Stimulated activated CD8-positive, alpha-beta memory T cell treated with anti-CD3 and anti-CD28 coated beads, Interleukin-2, amount 100 ng/mL, for 1 hour (primary cell): ENCODE results near the gene ZFR2.
"Not testable (repeated sequence)": the region's sequence is repeated elsewhere in the genome, so short reads cannot be mapped to it uniquely, and the experiment has no call there.

Experiments used
- DNase-seq, 2 donors: peaks; one replicate each; pipeline ENCODE4 v3.0.0-alpha.2; 2020; ENCODE audit warnings: low read depth in 2 of 2

ZFR2 gene

DNA sequence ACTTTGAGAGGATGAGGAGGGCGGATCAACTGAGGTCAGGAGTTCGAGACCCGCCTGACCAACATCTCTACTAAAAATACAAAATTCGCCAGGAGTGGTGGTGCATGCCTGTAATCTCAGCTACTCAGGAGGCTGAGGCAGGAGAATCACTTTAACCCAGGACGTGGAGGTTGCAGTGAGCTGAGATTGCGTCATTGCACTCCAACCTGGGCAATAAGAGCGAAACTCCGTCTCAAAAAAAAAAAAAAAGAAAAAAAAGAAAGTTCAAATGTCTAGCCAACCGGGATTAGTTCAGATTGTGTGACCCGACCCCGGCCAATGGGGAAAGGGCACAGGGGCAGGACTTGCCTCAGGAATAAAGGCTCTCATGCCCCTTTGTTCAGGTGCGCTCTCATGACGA is 5.9 kb upstream of the ZFR2 start:
- DNase-seq = not testable (repeated sequence)

GRCh38 chr19:3873151-3873550 is 4.3 kb upstream of the ZFR2 start:
- no peak for DNase-seq

- no peak for DNase-seq
These were observed 668 bp downstream of the ZFR2 start for GRCh38 chr19:3867971-3868769.

DNA sequence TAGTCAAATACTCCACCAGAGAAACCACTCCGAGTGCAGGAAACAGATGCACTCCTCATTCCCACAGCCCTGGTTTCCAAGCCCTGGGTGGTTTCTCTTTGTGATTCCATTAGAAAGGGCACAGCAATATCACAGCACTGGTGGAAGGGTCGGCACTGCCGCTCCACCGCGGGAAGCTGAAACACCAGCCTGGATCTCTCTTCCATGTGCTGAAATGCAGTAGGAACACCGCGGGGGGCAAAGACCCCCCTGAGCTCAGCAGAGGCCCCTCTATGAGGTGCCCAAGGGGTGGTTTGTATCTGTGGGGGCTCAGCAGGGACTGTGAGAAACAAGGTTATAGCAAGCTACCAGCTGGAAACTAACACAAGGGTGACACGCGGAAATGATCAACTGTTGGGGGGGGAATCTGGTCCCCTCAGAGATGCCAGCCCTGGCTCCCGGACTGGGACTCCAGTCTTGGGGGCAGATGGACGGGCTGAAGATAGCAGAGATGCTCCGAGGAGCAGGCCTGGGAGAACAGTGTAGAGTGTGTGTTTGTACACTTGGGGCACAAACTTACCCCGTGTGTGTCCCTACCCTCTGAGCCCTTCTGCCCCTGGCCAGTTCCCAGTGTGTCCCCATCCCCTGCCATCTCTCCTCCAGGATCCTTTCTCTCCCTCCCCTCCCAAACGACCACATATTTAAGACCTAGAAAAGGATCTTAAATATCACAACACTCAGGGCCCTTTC is 1.8 kb downstream of the ZFR2 start:
- no peak for DNase-seq

- DNase-seq = no peak
These were observed 5.2 kb downstream of the ZFR2 start for GRCh38 chr19:3863648-3864047.

DNA sequence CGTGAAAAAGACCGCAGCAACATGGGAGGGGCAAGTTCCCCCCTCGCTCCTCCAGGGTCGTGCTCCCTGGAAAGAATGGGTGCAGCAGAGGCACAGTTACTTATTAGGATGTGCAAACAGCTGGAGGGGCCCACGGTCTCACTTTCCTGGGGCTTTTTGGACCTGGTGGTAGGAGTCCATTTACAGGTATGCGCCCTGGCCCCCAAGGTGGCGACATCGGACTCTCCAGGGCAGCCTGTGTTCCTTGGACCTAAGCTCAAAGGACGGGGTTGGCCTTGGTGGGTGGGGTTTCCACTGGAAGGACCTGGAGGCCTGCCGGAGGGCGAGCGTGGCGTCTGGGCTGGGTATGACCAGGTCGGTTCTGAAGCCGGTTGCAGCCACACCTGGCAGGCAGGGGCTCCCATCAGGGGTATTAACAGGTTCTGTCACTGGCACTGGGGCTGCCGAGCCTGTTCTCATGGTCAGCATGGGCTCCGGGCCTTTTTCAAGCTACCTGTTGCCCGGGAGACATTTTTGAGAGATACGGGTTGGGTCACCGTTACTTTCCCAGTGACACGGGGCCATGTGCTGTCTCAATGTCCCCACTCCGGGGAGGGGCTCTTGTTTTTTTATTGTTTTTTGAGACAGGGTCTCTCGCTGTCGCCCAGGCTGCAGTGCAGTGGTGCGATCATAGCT is 5.9 kb downstream of the ZFR2 start:
- no peak for DNase-seq

GRCh38 chr19:3860499-3860898 is 8.3 kb downstream of the ZFR2 start:
- no peak for DNase-seq

- no peak for DNase-seq
These were observed 11.3 kb downstream of the ZFR2 start for GRCh38 chr19:3857449-3858003.

DNA sequence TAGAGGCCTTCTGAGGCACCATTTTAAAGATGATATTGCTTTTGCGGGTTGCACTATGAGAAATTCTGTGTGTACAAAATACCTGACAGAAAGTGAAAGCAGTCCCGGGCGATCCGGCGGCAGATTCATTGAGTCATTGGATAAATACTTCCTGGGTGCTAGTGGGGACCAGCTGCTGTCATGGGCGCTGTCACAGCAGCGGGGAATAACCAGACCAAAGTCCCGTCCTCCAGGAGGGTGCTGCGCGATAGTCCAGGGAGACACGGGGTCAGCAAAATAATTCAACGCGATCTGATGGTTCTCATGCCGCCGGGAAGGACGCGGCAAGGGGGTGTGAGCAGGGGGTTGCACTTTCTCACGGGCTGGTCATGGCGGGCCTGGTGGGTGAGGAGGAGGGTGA is 13.5 kb downstream of the ZFR2 start:
- DNase-seq = no peak

DNA sequence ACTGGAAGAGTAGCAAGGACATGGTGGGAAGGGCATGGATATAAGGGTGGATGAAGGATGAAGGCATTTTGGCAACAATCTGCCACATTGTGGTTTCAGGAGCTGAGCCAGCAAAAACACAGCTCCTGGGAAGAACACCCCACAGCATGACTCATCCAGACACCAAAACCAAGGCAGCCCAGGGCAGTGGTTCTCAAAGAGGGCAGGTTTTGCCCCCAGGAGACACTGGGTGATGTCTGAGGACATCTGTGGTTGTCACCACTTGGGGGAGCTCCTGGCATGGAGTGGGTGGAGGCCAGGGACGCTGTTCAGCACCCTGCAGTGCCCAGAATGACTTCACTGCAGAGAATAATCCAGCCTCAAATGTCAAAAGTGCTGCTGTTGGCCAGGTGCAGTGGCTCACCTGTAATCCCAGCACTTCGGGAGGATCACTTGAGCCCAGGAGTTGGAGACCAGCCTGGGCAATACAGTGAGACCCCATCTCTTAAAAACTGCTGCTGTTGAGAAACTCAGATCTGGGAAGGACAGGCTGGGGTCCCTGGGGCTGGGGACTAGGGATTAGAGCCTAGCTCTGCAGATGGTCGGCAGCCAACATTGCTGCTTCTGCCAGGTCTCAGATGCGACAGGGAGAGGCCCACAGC is 16.1 kb downstream of the ZFR2 start:
- DNase-seq = peak in 1 of 2 donors; percentile 19

DNA sequence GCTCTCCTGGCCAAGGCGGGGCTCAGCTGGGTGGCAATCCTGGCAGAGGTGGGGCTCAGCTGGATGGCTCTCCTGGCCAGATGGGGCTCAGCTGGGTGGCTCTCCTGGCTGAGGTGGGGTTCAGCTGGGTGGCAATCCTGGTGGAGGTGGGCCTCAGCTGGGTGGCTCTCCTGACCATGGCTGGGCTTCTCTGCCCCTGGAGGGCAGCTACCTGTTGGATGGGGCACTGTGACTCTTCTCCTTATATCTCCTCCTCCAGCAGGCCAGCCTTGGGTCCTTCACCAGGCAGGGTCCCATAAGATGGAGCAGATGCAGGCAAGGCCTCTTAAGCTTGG is 16.7 kb downstream of the ZFR2 start:
- DNase-seq = no peak

- no peak for DNase-seq
These were observed 17.3 kb downstream of the ZFR2 start for GRCh38 chr19:3851254-3852176.

- no peak for DNase-seq
These were observed 18.4 kb downstream of the ZFR2 start for GRCh38 chr19:3850320-3850972.

DNA sequence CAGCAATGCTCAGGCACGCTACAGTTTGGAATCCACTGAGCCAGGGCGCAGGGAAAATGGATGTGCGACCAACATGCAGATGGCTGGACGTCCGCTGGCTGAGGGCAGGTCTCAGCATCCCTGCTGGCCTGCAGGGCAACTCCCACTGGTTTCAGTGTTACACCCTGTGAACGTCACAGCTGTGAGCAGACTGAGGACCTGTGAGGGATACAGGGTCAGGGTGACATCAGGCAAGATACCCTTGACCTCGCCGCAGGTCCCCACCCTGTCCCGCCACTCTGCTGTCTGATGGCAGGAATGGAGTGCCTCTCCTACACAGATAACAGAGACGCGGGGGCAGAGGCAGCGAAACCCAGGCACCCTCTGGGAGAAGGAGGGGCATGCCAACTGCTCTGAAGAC is 19.1 kb downstream of the ZFR2 start:
- no peak for DNase-seq

- peak in 1 of 2 donors; percentile 23 for DNase-seq
These were observed 19.7 kb downstream of the ZFR2 start for GRCh38 chr19:3849092-3849491.

DNA sequence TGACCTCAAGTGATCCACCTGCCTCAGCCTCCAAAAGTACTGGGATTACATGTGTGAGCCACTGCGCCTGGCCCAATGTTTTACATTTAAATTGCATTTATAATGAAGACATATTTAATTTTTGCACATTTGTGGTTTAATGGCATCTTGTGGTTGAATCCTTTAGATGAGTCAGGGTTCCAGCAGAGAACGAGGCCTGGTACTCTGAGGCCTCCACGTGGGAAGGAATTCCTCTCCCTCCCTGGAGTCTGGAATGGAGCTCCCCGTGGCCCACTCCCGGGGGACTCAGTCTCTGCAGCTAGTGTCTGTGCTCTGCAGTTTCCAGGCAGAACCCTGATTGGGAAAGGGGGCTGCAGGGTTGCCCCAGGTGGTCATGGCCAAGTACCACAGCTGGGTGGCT is 24.2 kb downstream of the ZFR2 start:
- no peak for DNase-seq

GRCh38 chr19:3842948-3843347 is 25.9 kb downstream of the ZFR2 start:
- DNase-seq = no peak

DNA sequence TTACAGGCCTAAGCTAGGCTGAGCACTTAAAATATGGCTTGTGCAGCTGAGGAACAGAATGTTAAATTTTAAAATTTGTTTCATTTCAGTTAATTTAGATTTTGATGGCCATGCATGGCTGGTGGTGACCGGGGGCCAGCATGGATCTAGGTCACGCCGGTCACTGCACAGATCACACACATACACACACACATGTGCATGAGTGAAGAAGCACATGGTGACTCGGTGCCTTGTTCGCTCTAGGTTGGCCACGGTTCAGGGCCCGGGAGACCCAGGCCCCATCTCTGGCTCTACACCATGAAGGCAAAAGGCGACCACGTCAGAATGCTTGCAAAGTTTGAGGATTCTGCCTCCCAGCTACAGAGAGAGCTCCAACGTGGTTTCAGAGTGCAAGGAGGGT is 28.0 kb downstream of the ZFR2 start:
- no peak for DNase-seq

DNA sequence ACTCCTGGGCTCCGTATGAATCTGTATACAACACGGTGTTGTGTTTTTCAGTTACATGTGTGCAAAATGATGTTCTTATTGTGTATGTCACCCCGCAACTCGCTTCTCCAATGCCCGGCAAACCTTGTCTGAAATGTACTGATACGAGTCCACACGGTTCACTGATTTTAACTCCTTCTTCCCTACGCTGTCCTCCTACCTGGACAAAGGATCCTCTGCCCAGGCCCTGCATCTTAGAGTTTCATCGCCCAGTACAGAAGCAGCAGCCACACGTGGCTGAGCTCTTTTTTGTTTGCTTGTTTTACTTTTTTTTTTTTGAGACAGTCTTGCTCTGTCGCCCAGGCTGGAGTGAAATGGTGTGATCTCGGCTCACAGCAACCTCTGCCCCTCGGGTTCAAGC is 28.9 kb downstream of the ZFR2 start:
- DNase-seq = no peak

DNA sequence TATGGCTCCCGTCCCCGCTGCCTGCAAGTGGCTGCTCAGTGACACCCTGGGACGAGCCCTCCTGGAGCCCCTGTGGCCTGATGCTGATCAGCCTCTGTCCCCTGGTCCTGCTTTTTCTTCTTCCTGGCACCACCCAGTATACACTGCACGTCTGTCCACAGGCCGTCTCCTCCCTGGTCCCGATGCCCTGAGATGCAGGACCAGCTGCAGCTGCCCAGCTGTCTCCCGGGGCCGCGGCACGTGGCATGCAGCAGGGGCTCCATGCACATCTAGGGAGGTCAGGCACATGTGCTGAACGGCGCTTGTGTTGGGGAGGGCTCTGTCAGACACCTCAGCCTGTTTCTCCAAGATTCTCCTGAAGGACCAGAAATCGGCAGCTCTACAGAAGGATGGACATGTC is 30.2 kb downstream of the ZFR2 start:
- DNase-seq = no peak

GRCh38 chr19:3837922-3838321 is 30.9 kb downstream of the ZFR2 start:
- DNase-seq = no peak
